GM23338 (cell line): ENCODE data around the gene KDSR. TPM values are rescaled to one million over a fixed set of nuclear protein-coding genes. Genes with fewer than 3 reads are reported as not detected.

ENCODE experiments used
- ATAC-seq: fragments of 200-7000 bp; cut with Tn5 transposase; 3 replicates; pipeline ENCODE4 v1.9.1; 2020
- DNase-seq: peaks from one replicate; pipeline ENCODE4 v3.0.0-alpha.2; 2015; ENCODE audit warnings: low spot score
- H2AFZ ChIP-seq: fragments of 200-600 bp; sonication (generic); 2 replicates; pipeline ENCODE4 v1.8.0; 2016; ENCODE audit warnings: antibody characterized with exemption, mild to moderate bottlenecking, moderate library complexity
- H3F3A ChIP-seq: fragments of 200-600 bp; sonication (generic); replicated peaks from 2 replicates; pipeline ENCODE4 v1.8.0; 2017; ENCODE audit warnings: antibody characterized with exemption, mixed run types, low read depth
- H3K27ac ChIP-seq: fragments of 200-600 bp; sonication (generic); 2 replicates; pipeline ENCODE4 v1.6.1; 2016; ENCODE audit warnings: low read depth
- H3K27me3 ChIP-seq: fragments of 200-600 bp; sonication (generic); 2 replicates; pipeline ENCODE4 v1.8.0; 2016; ENCODE audit warnings: mild to moderate bottlenecking, mixed run types, moderate library complexity; ENCODE audit not compliant: insufficient read depth
- H3K36me3 ChIP-seq: fragments of 200-600 bp; sonication (generic); 2 replicates; pipeline ENCODE4 v1.8.0; 2016; ENCODE audit warnings: mild to moderate bottlenecking; ENCODE audit not compliant: insufficient read depth
- H3K4me1 ChIP-seq: fragments of 200-600 bp; sonication (generic); 2 replicates; pipeline ENCODE4 v1.8.0; 2016; ENCODE audit warnings: mild to moderate bottlenecking, moderate library complexity; ENCODE audit not compliant: insufficient read depth
- H3K4me2 ChIP-seq: fragments of 200-600 bp; sonication (generic); 2 replicates; pipeline ENCODE4 v1.7.1; 2017; ENCODE audit warnings: mixed run types
- H3K4me3 ChIP-seq: fragments of 200-600 bp; sonication (generic); 2 replicates; pipeline ENCODE4 v1.6.1; 2016; ENCODE audit warnings: mixed run types
- H3K79me2 ChIP-seq: fragments of 200-600 bp; sonication (generic); replicated peaks from 2 replicates; pipeline ENCODE4 v1.8.0; 2017; ENCODE audit warnings: mild to moderate bottlenecking; ENCODE audit not compliant: insufficient read depth
- H3K9me2 ChIP-seq: fragments of 200-600 bp; sonication (generic); 2 replicates; pipeline ENCODE4 v1.8.0; 2017; ENCODE audit not compliant: insufficient read depth
- H4K20me1 ChIP-seq: fragments of 200-600 bp; sonication (generic); replicated peaks from 2 replicates; pipeline ENCODE4 v1.8.0; 2017; ENCODE audit warnings: mild to moderate bottlenecking; ENCODE audit not compliant: insufficient read depth
- H3K27ac Mint-ChIP-seq: 2 replicates; pipeline ENCODE4 v1.8.0; 2020; ENCODE audit warnings: inconsistent platforms, mild to moderate bottlenecking, moderate library complexity, mixed read lengths
- H3K27me3 Mint-ChIP-seq: 3 replicates; pipeline ENCODE4 v1.8.0; 2022; ENCODE audit warnings: low read depth, mild to moderate bottlenecking, moderate library complexity, mixed read lengths, inconsistent platforms; ENCODE audit not compliant: insufficient read depth, poor library complexity
- H3K36me3 Mint-ChIP-seq: 3 replicates; pipeline ENCODE4 v1.8.0; 2021; ENCODE audit warnings: low read depth, mild to moderate bottlenecking, inconsistent platforms, moderate library complexity, mixed read lengths
- H3K4me1 Mint-ChIP-seq: 3 replicates; pipeline ENCODE4 v1.8.0; 2020; ENCODE audit warnings: mild to moderate bottlenecking, inconsistent platforms, mixed read lengths
- H3K4me3 Mint-ChIP-seq: 3 replicates; pipeline ENCODE4 v1.8.0; 2021; ENCODE audit warnings: moderate library complexity, mild to moderate bottlenecking, inconsistent platforms, mixed read lengths
- H3K9me3 Mint-ChIP-seq: 3 replicates; pipeline ENCODE4 v1.8.0; 2020; ENCODE audit warnings: moderate library complexity, mild to moderate bottlenecking, inconsistent platforms, mixed read lengths
- CREB1 ChIP-seq: fragments of 250-450 bp; sonication (Bioruptor Pico); IDR thresholded peaks from 2 replicates; pipeline ENCODE4 v1.5.0; 2020; ENCODE audit warnings: low read depth, mild to moderate bottlenecking, moderate library complexity
- JUNB ChIP-seq: IDR thresholded peaks from one replicate; pipeline ENCODE4 v1.6.1; 2016; ENCODE audit warnings: antibody characterized with exemption; ENCODE audit not compliant: unreplicated experiment
- NANOG ChIP-seq: IDR thresholded peaks from 2 replicates; pipeline ENCODE4 v1.6.1; 2016; ENCODE audit warnings: antibody characterized with exemption, borderline replicate concordance
- POLR2AphosphoS5 ChIP-seq: IDR thresholded peaks from 2 replicates; pipeline ENCODE4 v1.6.1; 2016; ENCODE audit warnings: antibody characterized with exemption, low read depth
- STAT1 ChIP-seq: IDR thresholded peaks from one replicate; pipeline ENCODE4 v1.6.1; 2016; ENCODE audit warnings: antibody characterized with exemption; ENCODE audit not compliant: unreplicated experiment
- ZNF331 ChIP-seq: fragments of 250-450 bp; sonication (Bioruptor Pico); IDR thresholded peaks from 2 replicates; pipeline ENCODE4 v1.5.0; 2020; ENCODE audit warnings: low read depth, mild to moderate bottlenecking, moderate library complexity
- polyA plus RNA-seq: library from polyadenylated mRNA; unstranded; fragments of >200 nt; fragmentation: Nextera tagmentation; extraction: Ambion mirVana; gene quantifications from 2 replicates; pipeline ENCODE4 v1.2.1, GENCODE V29; 2016
- total RNA-seq: library from RNA; depleted of rRNA; stranded (reverse); fragments of >200 nt; shearing (Covaris generic); gene quantifications from 2 replicates; pipeline ENCODE4 v1.2.3, GENCODE V29; 2014
- TF ChIP-seq, protein P1 (sequence below): fragments of 250-450 bp; sonication (Bioruptor Pico); IDR thresholded peaks from 2 replicates; pipeline ENCODE4 v1.5.0; 2020; ENCODE audit warnings: mild to moderate bottlenecking, moderate library complexity
- TF ChIP-seq, protein P2 (sequence below), 2 experiments: fragments of 200-600 bp in 1 of 2; sonication (generic) in 1 of 2; conservative IDR thresholded peaks; 2 replicates each; pipeline versions ENCODE4 v1.5.1 to v1.6.1; 2016 to 2017; ENCODE audit warnings: antibody characterized with exemption in 2 of 2, low read depth in 2 of 2, mild to moderate bottlenecking in 2 of 2, moderate library complexity in 1 of 2
- TF ChIP-seq, protein P3 (sequence below): IDR thresholded peaks from 2 replicates; pipeline ENCODE4 v1.6.1; 2016; ENCODE audit warnings: antibody characterized with exemption
- TF ChIP-seq, protein P4 (sequence below): IDR thresholded peaks from one replicate; pipeline ENCODE4 v1.6.1; 2018; ENCODE audit warnings: antibody characterized with exemption; ENCODE audit not compliant: unreplicated experiment

The KDSR gene
- total and polyA plus RNA-seq, 2 experiments from 2014 or later = 23.7 to 36.3 TPM

DNA sequence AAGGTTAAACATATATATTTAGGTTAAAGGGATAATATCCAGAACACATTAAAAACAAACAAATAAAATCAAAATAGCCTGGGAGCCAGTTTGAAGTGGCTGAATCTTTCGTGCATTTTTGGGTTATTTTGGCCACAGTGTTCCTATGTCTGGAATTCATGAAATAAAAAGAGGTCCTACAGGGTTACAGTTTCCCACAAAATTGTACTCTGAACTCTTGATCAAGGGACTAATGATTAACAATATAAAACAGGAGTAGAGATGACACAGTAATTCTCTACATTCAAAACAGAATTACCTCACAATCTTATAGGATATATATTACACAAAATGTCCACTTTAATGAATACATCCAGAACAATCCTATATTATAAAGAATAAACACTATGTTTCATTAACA lies 30.3 kb upstream of the KDSR start (continued):
- TF ChIP-seq, protein P1, sequence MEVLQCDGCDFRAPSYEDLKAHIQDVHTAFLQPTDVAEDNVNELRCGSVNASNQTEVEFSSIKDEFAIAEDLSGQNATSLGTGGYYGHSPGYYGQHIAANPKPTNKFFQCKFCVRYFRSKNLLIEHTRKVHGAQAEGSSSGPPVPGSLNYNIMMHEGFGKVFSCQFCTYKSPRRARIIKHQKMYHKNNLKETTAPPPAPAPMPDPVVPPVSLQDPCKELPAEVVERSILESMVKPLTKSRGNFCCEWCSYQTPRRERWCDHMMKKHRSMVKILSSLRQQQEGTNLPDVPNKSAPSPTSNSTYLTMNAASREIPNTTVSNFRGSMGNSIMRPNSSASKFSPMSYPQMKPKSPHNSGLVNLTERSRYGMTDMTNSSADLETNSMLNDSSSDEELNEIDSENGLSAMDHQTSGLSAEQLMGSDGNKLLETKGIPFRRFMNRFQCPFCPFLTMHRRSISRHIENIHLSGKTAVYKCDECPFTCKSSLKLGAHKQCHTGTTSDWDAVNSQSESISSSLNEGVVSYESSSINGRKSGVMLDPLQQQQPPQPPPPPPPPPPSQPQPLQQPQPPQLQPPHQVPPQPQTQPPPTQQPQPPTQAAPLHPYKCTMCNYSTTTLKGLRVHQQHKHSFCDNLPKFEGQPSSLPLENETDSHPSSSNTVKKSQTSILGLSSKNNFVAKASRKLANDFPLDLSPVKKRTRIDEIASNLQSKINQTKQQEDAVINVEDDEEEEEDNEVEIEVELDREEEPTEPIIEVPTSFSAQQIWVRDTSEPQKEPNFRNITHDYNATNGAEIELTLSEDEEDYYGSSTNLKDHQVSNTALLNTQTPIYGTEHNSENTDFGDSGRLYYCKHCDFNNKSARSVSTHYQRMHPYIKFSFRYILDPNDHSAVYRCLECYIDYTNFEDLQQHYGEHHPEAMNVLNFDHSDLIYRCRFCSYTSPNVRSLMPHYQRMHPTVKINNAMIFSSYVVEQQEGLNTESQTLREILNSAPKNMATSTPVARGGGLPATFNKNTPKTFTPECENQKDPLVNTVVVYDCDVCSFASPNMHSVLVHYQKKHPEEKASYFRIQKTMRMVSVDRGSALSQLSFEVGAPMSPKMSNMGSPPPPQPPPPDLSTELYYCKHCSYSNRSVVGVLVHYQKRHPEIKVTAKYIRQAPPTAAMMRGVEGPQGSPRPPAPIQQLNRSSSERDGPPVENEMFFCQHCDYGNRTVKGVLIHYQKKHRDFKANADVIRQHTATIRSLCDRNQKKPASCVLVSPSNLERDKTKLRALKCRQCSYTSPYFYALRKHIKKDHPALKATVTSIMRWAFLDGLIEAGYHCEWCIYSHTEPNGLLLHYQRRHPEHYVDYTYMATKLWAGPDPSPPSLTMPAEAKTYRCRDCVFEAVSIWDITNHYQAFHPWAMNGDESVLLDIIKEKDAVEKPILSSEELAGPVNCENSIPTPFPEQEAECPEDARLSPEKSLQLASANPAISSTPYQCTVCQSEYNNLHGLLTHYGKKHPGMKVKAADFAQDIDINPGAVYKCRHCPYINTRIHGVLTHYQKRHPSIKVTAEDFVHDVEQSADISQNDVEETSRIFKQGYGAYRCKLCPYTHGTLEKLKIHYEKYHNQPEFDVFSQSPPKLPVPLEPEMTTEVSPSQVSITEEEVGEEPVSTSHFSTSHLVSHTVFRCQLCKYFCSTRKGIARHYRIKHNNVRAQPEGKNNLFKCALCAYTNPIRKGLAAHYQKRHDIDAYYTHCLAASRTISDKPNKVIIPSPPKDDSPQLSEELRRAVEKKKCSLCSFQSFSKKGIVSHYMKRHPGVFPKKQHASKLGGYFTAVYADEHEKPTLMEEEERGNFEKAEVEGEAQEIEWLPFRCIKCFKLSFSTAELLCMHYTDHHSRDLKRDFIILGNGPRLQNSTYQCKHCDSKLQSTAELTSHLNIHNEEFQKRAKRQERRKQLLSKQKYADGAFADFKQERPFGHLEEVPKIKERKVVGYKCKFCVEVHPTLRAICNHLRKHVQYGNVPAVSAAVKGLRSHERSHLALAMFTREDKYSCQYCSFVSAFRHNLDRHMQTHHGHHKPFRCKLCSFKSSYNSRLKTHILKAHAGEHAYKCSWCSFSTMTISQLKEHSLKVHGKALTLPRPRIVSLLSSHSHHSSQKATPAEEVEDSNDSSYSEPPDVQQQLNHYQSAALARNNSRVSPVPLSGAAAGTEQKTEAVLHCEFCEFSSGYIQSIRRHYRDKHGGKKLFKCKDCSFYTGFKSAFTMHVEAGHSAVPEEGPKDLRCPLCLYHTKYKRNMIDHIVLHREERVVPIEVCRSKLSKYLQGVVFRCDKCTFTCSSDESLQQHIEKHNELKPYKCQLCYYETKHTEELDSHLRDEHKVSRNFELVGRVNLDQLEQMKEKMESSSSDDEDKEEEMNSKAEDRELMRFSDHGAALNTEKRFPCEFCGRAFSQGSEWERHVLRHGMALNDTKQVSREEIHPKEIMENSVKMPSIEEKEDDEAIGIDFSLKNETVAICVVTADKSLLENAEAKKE (CRISPR knock-in tag) = no peak

DNA sequence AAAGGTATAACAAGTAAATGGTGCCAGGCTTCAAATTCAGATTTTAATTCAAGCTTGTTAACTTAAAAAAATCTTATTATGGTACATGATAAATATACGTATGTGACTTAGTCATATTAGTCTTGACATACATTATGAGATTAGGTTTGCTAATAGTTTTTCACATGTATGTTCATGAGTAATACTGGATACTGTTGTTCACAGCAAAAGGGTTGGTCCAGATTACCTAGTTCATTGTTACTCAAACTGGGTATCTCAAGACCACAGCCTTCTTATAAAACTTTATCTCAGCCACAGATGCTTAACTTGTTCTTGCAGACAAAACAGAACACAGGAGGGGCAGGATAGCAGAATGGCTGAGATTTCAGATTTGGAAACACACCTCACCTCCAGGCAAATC lies 28.5 kb upstream of the KDSR start:
- Mint-ChIP-seq H3K4me3 (no peak overlapping the region), H3K27ac (no peak overlapping the region), H3K4me1 (no peaks in the 10 kb centered on the region), H3K9me3 (no peaks in the 10 kb centered on the region), H3K27me3 (peaks cover 2% of the 10 kb centered on the region), H3K36me3 (peaks cover 35% of the 10 kb centered on the region)
- Histone ChIP-seq H2AFZ (no peak overlapping the region), H3K4me1 (no peaks in the 10 kb centered on the region), H4K20me1 (no peaks in the 10 kb centered on the region), H3F3A (no peaks in the 10 kb centered on the region), H3K27me3 (no peaks in the 10 kb centered on the region), H3K36me3 (peaks cover 59% of the 10 kb centered on the region), H3K79me2 (no peaks in the 10 kb centered on the region), H3K4me3 (no peak overlapping the region), H3K27ac (no peak overlapping the region), H3K4me2 (no peak overlapping the region), H3K9me2 (no peaks in the 10 kb centered on the region)
- DNase-seq (no peak), ATAC-seq (no peak)
- no peak for TF ChIP-seq JUNB
- TF ChIP-seq, protein P2, sequence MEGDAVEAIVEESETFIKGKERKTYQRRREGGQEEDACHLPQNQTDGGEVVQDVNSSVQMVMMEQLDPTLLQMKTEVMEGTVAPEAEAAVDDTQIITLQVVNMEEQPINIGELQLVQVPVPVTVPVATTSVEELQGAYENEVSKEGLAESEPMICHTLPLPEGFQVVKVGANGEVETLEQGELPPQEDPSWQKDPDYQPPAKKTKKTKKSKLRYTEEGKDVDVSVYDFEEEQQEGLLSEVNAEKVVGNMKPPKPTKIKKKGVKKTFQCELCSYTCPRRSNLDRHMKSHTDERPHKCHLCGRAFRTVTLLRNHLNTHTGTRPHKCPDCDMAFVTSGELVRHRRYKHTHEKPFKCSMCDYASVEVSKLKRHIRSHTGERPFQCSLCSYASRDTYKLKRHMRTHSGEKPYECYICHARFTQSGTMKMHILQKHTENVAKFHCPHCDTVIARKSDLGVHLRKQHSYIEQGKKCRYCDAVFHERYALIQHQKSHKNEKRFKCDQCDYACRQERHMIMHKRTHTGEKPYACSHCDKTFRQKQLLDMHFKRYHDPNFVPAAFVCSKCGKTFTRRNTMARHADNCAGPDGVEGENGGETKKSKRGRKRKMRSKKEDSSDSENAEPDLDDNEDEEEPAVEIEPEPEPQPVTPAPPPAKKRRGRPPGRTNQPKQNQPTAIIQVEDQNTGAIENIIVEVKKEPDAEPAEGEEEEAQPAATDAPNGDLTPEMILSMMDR (conservative IDR thresholded peaks at IDR 0.05; ENCODE audit: low read depth in 2 of 2) = no peak
- TF ChIP-seq, protein P3, sequence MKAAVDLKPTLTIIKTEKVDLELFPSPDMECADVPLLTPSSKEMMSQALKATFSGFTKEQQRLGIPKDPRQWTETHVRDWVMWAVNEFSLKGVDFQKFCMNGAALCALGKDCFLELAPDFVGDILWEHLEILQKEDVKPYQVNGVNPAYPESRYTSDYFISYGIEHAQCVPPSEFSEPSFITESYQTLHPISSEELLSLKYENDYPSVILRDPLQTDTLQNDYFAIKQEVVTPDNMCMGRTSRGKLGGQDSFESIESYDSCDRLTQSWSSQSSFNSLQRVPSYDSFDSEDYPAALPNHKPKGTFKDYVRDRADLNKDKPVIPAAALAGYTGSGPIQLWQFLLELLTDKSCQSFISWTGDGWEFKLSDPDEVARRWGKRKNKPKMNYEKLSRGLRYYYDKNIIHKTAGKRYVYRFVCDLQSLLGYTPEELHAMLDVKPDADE = no peak
- no peak for TF ChIP-seq POLR2AphosphoS5
- TF ChIP-seq NANOG = no peak
- no peak for TF ChIP-seq CREB1 (CRISPR knock-in tag)
- TF ChIP-seq STAT1 = no peak
- no peak for TF ChIP-seq ZNF331 (CRISPR knock-in tag)
- TF ChIP-seq, protein P4, sequence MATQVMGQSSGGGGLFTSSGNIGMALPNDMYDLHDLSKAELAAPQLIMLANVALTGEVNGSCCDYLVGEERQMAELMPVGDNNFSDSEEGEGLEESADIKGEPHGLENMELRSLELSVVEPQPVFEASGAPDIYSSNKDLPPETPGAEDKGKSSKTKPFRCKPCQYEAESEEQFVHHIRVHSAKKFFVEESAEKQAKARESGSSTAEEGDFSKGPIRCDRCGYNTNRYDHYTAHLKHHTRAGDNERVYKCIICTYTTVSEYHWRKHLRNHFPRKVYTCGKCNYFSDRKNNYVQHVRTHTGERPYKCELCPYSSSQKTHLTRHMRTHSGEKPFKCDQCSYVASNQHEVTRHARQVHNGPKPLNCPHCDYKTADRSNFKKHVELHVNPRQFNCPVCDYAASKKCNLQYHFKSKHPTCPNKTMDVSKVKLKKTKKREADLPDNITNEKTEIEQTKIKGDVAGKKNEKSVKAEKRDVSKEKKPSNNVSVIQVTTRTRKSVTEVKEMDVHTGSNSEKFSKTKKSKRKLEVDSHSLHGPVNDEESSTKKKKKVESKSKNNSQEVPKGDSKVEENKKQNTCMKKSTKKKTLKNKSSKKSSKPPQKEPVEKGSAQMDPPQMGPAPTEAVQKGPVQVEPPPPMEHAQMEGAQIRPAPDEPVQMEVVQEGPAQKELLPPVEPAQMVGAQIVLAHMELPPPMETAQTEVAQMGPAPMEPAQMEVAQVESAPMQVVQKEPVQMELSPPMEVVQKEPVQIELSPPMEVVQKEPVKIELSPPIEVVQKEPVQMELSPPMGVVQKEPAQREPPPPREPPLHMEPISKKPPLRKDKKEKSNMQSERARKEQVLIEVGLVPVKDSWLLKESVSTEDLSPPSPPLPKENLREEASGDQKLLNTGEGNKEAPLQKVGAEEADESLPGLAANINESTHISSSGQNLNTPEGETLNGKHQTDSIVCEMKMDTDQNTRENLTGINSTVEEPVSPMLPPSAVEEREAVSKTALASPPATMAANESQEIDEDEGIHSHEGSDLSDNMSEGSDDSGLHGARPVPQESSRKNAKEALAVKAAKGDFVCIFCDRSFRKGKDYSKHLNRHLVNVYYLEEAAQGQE = no peak
